ENCODE measurements around the gene WHRN.

Gene WHRN

DNA sequence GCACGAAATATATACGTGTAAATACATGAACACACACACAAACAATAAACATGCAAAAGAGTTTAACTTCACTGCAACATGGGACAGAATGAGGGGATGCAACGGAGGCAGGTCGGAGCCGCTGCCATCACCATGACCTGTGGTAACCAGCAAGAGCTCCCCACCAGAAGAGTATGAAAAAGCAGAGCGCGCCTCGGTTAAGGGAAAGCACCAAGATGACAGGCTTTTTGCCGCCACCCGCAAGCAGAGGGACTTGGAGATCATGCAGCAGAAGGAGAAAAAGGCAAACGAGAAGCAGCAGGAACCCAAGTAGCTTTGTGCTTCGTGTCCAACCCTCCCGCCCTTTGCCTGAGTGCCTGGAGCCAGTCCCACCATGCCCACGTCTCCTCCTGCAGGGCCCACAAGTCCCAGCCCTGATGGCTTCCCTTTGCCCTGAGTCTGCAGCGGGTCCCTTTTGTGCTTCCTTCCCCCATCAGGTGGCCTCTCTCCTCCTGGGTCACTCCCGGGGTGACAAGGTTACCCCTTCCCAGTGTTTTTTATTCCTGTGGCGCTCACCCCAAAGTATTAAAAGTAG, 13.8 kb downstream of the WHRN start:
- DNase-seq = no peak

DNA sequence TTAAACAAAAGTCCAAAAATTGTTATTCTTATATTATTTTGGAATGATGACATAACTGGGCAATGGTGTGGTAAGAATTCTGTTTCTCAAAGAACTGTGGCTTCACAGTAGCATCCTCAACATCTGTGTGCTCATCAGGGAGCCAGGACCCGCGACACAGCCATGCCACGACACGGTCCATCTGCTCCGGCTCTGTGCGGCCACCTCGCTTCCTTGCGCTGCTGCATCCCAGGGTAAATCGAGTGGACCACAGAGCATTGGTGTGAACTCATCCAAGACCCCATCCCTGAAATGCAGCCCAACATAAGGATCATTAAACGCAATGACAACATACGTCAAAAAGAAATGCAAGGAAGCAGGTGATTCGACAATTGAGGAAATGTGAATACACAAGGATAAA, 15.3 kb downstream of the WHRN start:
- DNase-seq = no peak

- no peak for DNase-seq
These were observed 16.7 kb downstream of the WHRN start for GRCh38 chr9:114488398-114489129.

DNA sequence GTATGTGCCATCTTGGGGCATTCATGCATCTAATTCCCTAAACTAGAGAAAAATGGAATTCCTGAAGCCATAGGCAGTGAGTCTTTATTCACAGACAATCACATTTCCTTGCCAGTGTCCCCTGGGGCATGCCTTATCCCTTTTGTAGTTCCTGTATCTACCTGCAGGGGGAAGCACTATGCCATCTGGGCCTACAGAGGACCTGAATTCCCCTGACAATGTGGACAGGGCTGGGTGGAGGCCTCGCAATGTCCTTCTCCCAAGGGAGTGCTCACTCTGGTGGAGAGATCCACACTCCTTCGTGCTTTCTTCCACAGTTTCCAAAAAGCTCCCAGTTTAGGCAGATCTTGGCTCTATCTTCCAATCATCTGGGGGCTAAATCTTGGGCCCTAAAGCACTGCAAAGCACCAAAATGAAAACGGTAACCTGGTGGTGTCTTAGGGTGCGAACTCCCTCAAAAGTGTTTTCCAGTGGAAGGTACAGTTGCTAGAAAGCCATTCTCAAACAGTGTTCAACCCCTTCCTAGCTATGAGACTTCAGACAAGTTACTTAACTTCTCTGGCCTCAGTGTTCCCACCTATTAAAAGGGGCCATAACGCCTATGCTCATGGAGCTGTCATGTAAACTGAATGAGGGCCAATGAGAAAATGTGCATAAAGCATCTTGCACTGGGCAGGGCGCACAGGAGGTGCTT, 17.5 kb downstream of the WHRN start:
- DNase-seq = no peak

- DNase-seq = no peak
These were observed 18.9 kb downstream of the WHRN start for GRCh38 chr9:114486205-114486963.

DNA sequence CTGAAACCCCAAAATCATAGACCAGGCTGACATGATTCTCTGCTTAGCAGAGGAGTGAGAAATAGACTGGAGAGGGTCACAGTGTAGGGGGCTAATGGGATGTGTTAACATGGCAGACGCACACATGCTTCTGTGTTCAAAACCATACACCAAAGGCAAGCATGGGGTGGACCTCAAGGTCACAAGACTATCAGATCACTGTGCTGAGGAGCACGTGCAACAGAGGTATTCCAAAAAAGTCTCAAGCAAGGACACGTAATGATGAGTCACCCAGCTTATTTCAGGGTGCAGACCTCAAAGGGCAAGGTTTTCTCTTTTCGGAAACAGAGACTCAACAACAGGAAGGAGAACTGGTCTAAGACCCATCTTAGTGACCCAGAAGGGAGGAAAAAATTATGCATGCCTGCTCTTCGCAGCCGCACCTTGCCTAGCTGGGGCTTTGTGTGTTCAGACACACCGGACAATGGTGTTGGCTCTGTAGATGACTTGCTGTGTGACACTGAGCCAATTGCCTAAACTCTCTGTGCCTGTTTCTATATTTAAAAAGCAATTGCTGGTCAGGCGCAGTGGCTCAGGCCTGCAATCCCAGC, 20.3 kb downstream of the WHRN start:
- DNase-seq = no peak

DNA sequence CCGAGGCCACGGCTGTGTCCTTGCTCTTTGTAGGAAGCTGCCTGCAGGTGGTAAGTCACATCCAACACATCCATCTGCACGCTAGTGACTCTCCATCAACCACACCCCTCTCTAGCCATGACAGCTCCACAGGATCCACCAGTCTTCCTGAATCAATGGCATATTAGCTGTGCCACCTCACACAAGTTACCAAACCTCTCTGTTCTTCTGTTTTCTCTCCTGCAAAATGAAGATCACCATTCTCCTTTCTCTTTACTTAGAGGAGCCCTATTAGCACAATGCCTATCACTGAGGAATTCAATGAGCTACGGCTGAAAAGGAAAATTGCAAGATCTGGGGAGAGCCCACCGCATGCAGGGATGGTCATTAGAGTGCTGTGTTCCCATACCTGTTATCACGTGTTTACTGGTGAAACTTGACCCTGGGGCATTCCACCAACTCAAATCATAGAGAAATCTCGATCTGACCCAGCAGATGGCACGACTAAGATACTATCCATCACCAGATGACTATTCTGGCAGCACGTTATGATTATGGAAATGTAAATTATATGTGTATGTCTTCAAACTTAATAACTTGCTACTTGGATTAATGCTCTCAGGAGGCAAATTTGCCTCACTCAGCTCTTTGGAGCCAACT, 20.9 kb downstream of the WHRN start:
- DNase-seq = no peak

- no peak for DNase-seq
These were observed 21.8 kb downstream of the WHRN start for GRCh38 chr9:114483499-114483898.

DNA sequence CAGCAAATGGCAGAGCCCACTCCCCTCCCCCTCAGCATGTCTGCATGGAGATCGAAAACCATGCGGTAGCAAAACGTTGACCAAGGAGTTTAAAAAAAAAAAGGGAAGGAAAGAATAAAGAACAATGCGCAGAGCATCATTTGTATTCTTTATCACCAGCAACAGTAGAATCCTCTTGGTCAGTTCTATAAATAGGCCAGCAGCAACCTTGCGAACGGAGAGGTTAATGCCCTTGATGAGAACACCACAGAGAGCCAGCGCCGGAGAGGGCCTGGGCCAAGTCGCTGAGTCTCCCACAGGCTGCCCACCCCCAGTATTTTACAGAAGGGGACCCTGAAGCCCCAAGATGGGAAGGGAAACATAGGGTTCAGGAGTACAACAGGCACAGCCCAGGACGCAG, 22.7 kb downstream of the WHRN start:
- DNase-seq = no peak

DNA sequence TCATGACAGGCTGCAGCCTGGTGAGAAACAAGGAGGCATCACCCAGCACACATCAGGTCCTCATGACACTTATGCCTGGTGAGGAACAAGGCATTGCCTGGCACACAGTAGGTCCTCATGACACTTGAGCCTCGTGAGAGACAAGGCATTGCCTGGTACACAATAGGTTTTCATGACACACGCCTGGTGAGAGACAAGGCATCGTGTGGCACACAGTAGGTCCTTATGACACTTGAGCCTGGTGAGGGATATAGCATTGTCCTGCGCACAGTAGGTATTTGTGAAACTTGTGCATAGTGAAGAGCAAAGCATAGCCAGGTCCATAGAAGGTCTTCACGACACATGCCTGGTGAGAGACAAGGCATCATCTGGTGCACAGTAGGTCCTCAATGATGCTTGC, 23.5 kb downstream of the WHRN start:
- no peak for DNase-seq

DNA sequence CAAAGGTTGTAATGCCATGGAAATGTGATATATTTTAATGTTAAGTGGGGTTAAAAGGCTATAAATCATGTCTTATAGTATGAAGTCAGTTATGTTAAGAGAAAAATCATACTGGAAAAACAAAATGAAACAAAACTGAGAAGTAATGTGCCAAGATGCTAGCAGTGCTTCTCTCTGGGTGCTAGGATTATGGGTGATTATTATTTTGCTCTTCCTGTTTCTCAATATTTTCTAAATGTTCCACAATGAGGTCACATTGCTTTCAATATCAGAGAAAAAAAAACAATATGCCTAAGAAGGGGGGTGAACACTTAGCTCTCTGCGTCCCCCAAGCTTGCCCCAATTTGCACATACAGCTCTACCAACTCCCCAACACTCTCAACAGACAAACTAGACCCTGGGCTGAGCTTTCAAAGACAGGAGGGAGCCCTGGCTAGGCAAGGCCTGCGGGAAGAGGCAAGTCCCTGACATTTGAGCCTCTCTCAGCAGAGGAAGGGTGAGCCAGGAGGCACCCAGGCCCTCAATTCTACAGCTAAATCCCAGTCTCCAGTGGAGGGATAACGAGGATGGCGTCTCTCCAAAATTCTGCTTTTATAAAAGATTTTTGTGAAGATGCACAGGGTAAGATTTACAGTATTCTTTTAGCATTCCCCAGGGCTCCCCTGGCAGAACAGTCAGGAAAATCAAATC, 24.4 kb downstream of the WHRN start:
- no peak for DNase-seq

GRCh38 chr9:114478871-114479270, 26.4 kb downstream of the WHRN start:
- DNase-seq = no peak

DNA sequence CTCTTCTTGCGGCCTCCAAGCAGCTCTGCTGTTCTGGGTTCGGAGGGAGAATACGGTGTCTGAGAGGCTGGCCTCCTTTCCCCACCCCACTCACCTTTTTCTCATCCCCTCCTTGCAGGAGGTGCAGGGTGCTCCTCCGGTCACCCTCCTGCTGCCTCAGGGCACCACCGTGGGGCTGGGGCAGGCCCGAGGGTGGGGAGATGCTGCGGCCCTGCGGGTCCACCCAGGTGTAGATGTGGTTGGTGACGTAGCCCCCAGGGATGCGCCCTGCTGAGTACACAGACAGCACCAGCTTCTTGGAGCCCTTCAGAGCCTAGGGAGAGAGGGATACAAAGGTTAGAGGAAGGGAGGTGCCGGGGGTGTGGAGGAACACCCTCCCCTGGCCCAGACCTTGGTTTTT, 26.8 kb downstream of the WHRN start:
- DNase-seq = no peak

GRCh38 chr9:114477642-114478041, 27.6 kb downstream of the WHRN start:
- DNase-seq = no peak

- no peak for DNase-seq
These were observed 28.3 kb downstream of the WHRN start for GRCh38 chr9:114476891-114477469.

- no peak for DNase-seq
These were observed 29.7 kb downstream of the WHRN start for GRCh38 chr9:114475412-114476135.

DNA sequence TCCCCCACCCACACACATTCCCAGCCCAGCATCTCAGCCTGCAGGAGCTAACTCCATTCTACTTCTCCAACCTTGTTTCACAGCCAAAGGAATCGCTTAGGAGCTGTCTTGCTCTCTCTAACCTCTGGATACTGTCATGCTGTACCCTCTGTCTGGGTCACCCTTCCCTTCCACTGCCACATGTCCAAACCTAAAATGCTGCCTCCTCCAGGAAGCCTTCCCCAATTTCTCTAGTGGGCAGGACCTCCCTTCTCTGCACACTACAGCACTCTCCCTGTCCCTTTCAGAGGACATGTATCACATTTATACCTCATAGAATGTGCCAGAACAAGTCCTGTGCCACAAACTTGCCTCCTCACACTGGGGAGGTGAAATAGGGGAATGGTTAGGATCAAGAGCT, 30.8 kb downstream of the WHRN start:
- DNase-seq = no peak

DNA sequence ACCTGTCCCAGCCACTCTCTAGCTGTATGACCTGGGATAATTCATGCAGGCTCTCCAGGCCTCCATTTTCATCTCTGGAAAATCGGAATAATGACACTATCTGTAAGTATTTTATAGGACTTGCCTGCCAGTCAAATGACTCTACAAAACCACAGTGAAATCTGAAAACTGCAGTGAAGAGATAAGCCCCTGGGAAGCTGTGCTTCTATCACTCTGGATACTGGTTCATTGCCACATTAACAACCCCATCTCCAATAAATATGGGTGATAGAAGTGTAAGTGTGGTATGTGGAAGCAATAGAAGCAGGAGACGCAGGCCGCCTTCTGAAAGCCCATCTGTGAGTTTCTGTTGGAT, 31.8 kb downstream of the WHRN start:
- DNase-seq = no peak

DNA sequence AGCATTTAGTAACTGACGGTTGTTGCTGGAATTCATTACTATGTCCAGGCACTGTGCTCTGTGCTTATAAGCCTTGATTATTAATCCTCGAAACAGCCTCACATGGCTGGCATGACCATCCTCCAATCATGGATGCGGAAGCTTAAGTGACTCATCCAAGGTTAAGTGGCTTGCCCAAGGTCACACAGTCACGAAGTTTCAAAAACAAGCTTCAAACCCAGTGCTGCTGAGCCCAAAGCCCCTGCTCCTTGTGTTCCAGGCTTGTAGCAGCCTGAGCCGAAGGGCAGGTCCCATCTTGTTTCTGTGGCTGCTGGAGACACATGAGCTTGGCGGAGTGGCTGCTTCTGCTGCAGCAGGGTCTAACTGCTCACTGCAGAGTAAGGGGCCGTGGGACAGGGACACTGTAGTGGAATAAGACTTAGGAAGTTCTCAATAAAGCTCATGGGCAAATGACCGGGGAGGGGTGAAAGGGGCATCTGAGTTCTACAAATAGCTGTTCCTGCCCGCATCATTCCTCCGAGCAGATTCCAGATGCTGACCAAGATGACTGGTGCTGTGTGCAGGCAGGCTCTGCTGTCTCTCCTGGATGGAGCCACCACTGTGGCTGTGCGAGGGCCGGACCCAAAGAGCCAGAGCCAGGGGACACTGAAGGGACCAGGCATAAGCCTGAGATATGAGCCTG, 32.4 kb downstream of the WHRN start:
- no peak for DNase-seq

- DNase-seq = no peak
These were observed 34.1 kb downstream of the WHRN start for GRCh38 chr9:114471157-114471556.
